GM19397 (cell line): ENCODE data around the gene SLC10A1.
"Not testable (repeated sequence)": the region's sequence is repeated elsewhere in the genome, so short reads cannot be mapped to it uniquely, and the experiment has no call there.

Source experiments
- ATAC-seq: cut with Tn5 transposase; IDR thresholded peaks from one replicate; pipeline ENCODE4 v1.9.1; 2021; ENCODE audit warnings: mild to moderate bottlenecking, moderate library complexity; ENCODE audit not compliant: unreplicated experiment

The SLC10A1 gene

GRCh38 chr14:69772082-69773017, 24.7 kb downstream of the SLC10A1 start:
- ATAC-seq = no peak

- no peak for ATAC-seq
Measured at GRCh38 chr14:69771136-69771535, 25.9 kb downstream of the SLC10A1 start.

DNA sequence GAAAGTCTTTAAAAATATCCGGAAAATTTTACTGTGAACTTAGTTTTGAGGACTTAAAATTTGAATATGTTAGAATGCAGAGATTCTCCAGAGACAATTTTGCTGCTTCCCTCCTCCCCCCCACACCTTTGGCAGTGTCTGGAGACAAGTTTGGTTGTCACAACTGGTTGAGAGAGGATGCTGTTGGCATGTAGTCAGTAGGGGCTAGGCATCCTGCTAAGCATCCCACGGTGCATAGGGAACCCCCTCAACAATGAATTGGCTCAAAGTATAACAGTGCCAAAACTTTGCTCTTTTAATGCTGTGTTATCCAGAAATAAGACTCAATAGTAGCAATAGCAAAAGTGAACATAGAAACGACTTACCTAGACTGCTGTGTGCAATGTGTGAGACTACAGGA, 26.5 kb downstream of the SLC10A1 start:
- no peak for ATAC-seq

DNA sequence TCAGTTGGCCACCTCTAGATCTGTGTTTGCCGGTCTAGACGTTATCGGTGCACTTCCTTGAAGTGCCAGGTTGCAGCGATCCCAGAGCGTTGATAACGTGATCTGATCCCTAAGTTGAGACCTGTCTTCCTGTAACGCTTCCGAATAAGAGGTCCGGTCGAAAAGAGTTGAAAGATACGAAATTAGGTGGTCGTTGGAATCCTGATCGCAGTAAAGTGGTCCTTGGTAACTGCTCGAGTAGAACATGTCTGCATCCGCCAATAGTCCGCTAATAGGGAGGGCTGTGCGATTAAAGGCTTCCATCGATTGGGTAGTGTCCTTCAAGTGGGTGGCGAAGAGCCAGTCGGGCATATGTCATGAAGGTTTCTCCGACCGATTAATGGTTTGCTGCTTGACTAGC, 27.4 kb downstream of the SLC10A1 start:
- ATAC-seq = no peak

- no peak for ATAC-seq
Measured at GRCh38 chr14:69768873-69769272, 28.2 kb downstream of the SLC10A1 start.

DNA sequence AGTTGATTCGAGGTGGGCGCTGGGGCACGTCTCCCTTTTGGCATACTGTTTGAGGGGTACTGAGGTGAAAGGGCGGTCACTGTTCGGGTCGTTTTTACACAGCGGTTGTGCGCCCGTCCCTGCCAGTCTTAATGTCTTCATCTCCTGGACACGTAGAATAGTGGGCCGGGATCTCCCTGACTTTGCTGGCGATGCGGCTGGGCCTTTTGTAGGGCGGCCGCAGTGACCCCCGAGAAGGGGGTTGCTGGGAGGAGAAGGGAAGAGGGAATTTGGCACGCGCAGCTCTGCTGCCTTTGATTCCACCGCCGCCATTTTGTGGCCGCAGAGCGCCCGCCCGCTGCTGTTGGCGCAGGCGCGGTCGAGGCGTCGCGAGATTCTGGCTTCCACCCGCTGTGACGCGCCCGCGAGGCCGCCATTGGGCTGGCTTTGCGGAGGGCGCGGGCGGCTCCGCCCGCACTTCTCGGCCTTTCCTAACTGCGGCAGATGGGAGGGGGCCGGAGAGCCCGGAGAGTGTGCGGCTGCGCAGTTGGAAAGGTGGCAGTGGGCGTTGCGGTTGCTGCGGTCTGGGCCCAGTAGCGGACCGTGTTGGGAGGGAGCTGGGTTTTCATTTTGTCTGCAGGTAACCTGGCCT, 29.6 kb downstream of the SLC10A1 start:
- peak; percentile 82 for ATAC-seq

GRCh38 chr14:69766984-69767368, 30.1 kb downstream of the SLC10A1 start, which contains the start of gene SRSF5:
TSS of gene SRSF5 (plus strand) at chr14:69767142. CDS start at chr14:69768157, 1,015 bp downstream.
- peak; percentile 71 for ATAC-seq

- ATAC-seq = no peak
Measured at GRCh38 chr14:69763761-69764510, 33.1 kb downstream of the SLC10A1 start.

- ATAC-seq = no peak
Measured at GRCh38 chr14:69760810-69761209, 36.2 kb downstream of the SLC10A1 start.

- ATAC-seq = no peak
Measured at GRCh38 chr14:69756298-69756697, 40.7 kb downstream of the SLC10A1 start.

- ATAC-seq = no peak
Measured at GRCh38 chr14:69755784-69756183, 41.3 kb downstream of the SLC10A1 start.

GRCh38 chr14:69755296-69755695, 41.7 kb downstream of the SLC10A1 start:
- ATAC-seq = no peak

DNA sequence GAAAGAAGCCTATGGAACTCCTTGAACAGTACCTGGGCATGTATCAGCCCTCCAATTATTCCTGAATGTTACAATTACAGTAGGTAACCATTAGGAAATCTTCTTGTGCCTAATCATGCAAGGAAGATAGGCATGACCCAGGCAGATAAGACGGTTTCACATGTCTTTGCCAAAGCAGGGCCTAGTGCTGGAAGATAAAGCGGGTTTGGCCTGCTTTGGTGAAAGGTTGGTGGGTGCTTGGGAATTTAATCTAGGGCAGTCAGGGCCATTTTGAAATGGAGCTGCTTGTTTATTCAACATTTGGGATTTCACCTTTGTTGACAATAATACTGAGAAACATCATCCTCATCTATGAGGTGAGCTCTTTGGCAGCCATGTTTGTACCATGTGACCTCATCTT, 42.6 kb downstream of the SLC10A1 start:
- no peak for ATAC-seq

- ATAC-seq = no peak
Measured at GRCh38 chr14:69753860-69754259, 43.2 kb downstream of the SLC10A1 start.

DNA sequence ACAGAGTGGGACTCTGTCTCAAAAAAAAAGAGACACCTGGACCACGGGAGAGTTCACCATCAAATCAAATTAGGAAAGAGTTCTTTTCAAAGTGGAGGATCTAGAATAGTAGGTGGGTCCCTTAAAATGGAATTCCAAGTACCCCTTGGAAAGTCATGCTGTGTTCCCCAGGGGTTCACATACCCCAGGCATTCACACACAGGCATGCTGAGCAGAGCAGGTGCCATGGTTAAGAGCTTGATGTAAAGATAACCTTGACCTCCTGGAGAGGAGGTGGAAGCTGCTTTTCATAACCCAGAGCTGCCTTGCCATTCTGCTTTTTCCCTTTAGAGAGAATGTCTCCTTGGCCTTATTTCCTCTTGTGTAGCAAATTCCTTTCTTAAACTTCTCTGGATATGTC, 44.3 kb downstream of the SLC10A1 start:
- no peak for ATAC-seq

GRCh38 chr14:69750495-69750894, 46.5 kb downstream of the SLC10A1 start:
- no peak for ATAC-seq

GRCh38 chr14:69749956-69750355, 47.1 kb downstream of the SLC10A1 start:
- no peak for ATAC-seq

DNA sequence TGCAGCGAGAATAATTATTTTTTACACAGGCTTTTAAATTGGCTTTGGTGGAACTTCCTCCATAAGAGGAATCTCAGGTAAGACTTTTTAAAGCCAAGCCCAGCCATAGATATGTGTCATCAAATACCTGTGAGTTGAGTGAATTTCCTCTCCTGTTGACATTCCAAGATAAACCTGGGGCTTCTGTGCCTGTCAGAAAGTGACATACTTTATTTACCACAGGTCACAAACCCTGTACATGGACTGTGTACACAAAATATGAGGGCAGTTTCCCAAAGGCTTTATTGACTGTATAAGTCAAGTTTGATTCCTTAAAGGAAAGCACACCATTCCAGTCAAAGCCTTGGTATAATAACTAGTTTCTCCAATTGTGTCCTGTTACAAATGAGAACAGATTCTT, 56.0 kb downstream of the SLC10A1 start:
- no peak for ATAC-seq

- ATAC-seq = not testable (repeated sequence)
Measured at GRCh38 chr14:69736405-69736804, 60.6 kb downstream of the SLC10A1 start.

GRCh38 chr14:69731919-69732598, 65.0 kb downstream of the SLC10A1 start:
- ATAC-seq = not testable (repeated sequence)

GRCh38 chr14:69727860-69728259, 69.2 kb downstream of the SLC10A1 start:
- ATAC-seq = no peak
